Mesenchymal stem cell (in vitro differentiated cells and primary cell): ENCODE results near the gene ARHGAP24.

Experiments used
- DNase-seq: peaks from one replicate; pipeline ENCODE4 v3.0.0-alpha.2; 2013
- H2AFZ ChIP-seq: one replicate; pipeline ENCODE4 v1.6.1; 2013; ENCODE audit warnings: low read depth, mild to moderate bottlenecking, control low read depth, inconsistent platforms, low read length, moderate library complexity
- H2AK5ac ChIP-seq: 2 replicates; pipeline ENCODE4 v1.6.1; 2013; ENCODE audit warnings: low read length, moderate library complexity, mild to moderate bottlenecking, inconsistent platforms; ENCODE audit not compliant: severe bottlenecking
- H2BK120ac ChIP-seq: one replicate; pipeline ENCODE4 v1.6.1; 2013; ENCODE audit warnings: low read depth, mild to moderate bottlenecking, inconsistent platforms, low read length, moderate library complexity
- H2BK12ac ChIP-seq, 2 experiments: one replicate each; pipeline ENCODE4 v1.6.1; 2013; ENCODE audit warnings: inconsistent platforms in 2 of 2, low read length in 2 of 2, mild to moderate bottlenecking in 2 of 2, moderate library complexity in 2 of 2, control low read depth in 1 of 2
- H2BK15ac ChIP-seq: one replicate; pipeline ENCODE4 v1.6.1; 2013; ENCODE audit warnings: mild to moderate bottlenecking, low read depth, inconsistent platforms; ENCODE audit not compliant: poor library complexity, severe bottlenecking
- H2BK5ac ChIP-seq: 2 replicates; pipeline ENCODE4 v1.6.1; 2013; ENCODE audit warnings: low read depth, mild to moderate bottlenecking, low read length, control low read depth, inconsistent platforms; ENCODE audit not compliant: poor library complexity, severe bottlenecking
- H3K14ac ChIP-seq, 2 experiments: one replicate each; pipeline ENCODE4 v1.6.1; 2013; ENCODE audit warnings: inconsistent platforms in 2 of 2, low read length in 2 of 2, control low read depth in 1 of 2, mild to moderate bottlenecking in 1 of 2, moderate library complexity in 1 of 2
- H3K18ac ChIP-seq, 2 experiments: one replicate each; pipeline ENCODE4 v1.6.1; 2013; ENCODE audit warnings: inconsistent platforms in 2 of 2, low read length in 2 of 2, control low read depth in 1 of 2, low read depth in 1 of 2, mild to moderate bottlenecking in 1 of 2
- H3K23ac ChIP-seq, 2 experiments: one replicate each; pipeline ENCODE4 v1.6.1; 2013; ENCODE audit warnings: inconsistent platforms in 2 of 2, low read length in 2 of 2, mild to moderate bottlenecking in 2 of 2, moderate library complexity in 2 of 2, control low read depth in 1 of 2
- H3K27ac ChIP-seq: 2 replicates; pipeline ENCODE4 v1.5.1; 2013; ENCODE audit warnings: mild to moderate bottlenecking, moderate library complexity, low read length, control low read depth, inconsistent platforms; ENCODE audit not compliant: poor library complexity, severe bottlenecking
- H3K27me3 ChIP-seq, 2 experiments: 2 replicates each; pipeline versions ENCODE4 v1.6.1 to v1.7.0; 2013; ENCODE audit warnings: low read length in 2 of 2, mild to moderate bottlenecking in 2 of 2, moderate library complexity in 2 of 2, control low read depth in 1 of 2, inconsistent platforms in 1 of 2; ENCODE audit not compliant: control insufficient read depth in 1 of 2, insufficient read depth in 1 of 2
- H3K36me3 ChIP-seq, 2 experiments: 2 replicates each; pipeline versions ENCODE4 v1.6.1 to v1.7.0; 2013; ENCODE audit warnings: low read length in 2 of 2, control low read depth in 1 of 2, inconsistent platforms in 1 of 2, low read depth in 1 of 2, mild to moderate bottlenecking in 1 of 2; ENCODE audit not compliant: insufficient read depth in 2 of 2, control insufficient read depth in 1 of 2
- H3K4ac ChIP-seq, 2 experiments: one replicate each; pipeline ENCODE4 v1.6.1; 2013; ENCODE audit warnings: inconsistent platforms in 2 of 2, low read length in 2 of 2, mild to moderate bottlenecking in 2 of 2, moderate library complexity in 2 of 2, control low read depth in 1 of 2, low read depth in 1 of 2
- H3K4me1 ChIP-seq: 2 replicates; pipeline ENCODE4 v1.6.1; 2013; ENCODE audit warnings: low read depth, low read length, control low read depth; ENCODE audit not compliant: control insufficient read depth, insufficient read depth
- H3K4me2 ChIP-seq: 2 replicates; pipeline ENCODE4 v1.6.1; 2013; ENCODE audit warnings: low read length, mild to moderate bottlenecking, inconsistent platforms; ENCODE audit not compliant: poor library complexity, severe bottlenecking
- H3K4me3 ChIP-seq, 2 experiments: 2 replicates each; pipeline versions ENCODE4 v1.5.1 to v1.7.0; 2013; ENCODE audit warnings: low read length in 2 of 2, mild to moderate bottlenecking in 2 of 2, control low read depth in 1 of 2, low read depth in 1 of 2; ENCODE audit not compliant: insufficient read depth in 1 of 2
- H3K79me1 ChIP-seq: replicated peaks from 2 replicates; pipeline ENCODE4 v1.6.1; 2013; ENCODE audit warnings: mild to moderate bottlenecking, control low read depth, low read length, inconsistent platforms; ENCODE audit not compliant: poor library complexity, severe bottlenecking
- H3K9ac ChIP-seq: 2 replicates; pipeline ENCODE4 v1.7.0; 2013; ENCODE audit warnings: mild to moderate bottlenecking, low read length, moderate library complexity
- H3K9me3 ChIP-seq: 2 replicates; pipeline ENCODE4 v1.7.0; 2013; ENCODE audit warnings: mild to moderate bottlenecking, low read length; ENCODE audit not compliant: control insufficient read depth
- H4K8ac ChIP-seq: one replicate; pipeline ENCODE4 v1.6.1; 2013; ENCODE audit warnings: inconsistent platforms, mild to moderate bottlenecking, low read length, moderate library complexity
- H4K91ac ChIP-seq: one replicate; pipeline ENCODE4 v1.6.1; 2013; ENCODE audit warnings: mild to moderate bottlenecking, low read length, inconsistent platforms
- WGBS: methylation state at CpG from one replicate; pipeline ENCODE4 v1.1.7; 2013; ENCODE audit warnings: mixed read lengths; 5-methylcytosine and 5-hydroxymethylcytosine counted together

ARHGAP24 gene

DNA sequence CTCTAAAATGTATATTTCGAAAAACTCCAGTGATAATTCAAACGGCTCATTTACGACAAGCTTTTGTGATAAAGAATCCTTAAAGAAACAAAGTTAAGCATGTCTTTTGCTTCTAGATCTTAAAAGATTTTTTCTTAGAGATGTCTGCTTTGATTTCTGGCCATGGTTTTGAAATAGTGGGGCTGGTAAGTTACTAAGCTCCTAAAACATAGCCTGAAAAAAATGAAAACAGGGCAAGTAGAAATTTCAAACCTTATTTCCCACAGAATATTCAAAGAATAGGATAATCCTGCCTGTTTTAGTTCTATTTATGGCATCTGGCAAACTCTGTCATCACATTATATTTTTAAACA is 318.3 kb downstream of the ARHGAP24 start:
- Histone ChIP-seq H3K18ac (no peak overlapping the region), H3K36me3 (no peaks in the 10 kb centered on the region), H2BK5ac (no peak overlapping the region), H2BK12ac (no peak overlapping the region), H3K4me1 (no peaks in the 10 kb centered on the region), H2BK15ac (no peak overlapping the region), H3K27me3 (no peaks in the 10 kb centered on the region), H3K4me3 (no peak overlapping the region), H3K14ac (no peak overlapping the region), H2AK5ac (no peak overlapping the region), H3K27ac (no peak overlapping the region), H4K91ac (no peak overlapping the region), H4K8ac (no peak overlapping the region), H3K23ac (no peak overlapping the region), H3K79me1 (peaks cover 15% of the 10 kb centered on the region), H3K9me3 (no peaks in the 10 kb centered on the region), H3K4ac (no peak overlapping the region), H3K9ac (peak overlapping the region; percentile 80), H2BK120ac (no peak overlapping the region), H3K4me2 (no peak overlapping the region), H2AFZ (no peak overlapping the region)
- DNase-seq: peak; percentile 65
- no CpG with 5 or more reads among the region's 3 CpGs for WGBS

DNA sequence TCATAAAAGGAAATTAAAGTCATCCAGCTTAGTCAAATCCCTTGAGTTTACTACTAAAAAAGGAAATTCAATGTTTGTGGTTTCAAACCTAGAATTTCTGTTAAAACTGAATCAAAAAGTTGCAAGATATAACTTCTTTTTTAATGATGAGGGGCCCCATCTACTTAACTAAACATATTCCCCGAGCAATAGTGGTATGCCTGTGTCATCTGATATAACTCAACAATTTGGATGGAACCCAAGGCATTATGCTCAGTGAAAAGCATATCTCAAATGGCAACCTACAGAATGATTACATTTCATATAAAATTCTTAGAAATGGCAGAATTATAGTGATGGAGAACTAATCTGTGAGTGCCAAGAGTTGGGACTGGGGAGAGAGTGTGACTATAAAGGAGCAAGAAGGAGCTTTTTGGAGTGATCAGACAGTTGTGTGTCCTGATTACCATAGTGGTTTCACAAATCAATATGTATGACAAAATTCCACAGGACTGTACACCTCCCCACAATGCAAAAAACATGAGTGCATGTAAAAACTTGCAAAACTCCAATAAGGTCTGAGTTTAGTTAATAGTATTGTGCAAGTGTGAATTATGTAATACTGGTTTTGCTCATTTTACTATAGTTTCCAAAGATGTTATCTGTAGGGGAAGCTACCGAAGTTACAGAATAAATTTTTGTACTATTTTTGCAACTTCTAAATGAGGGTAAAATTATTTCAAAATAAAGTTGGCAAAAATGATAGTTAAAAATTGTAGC is 323.2 kb downstream of the ARHGAP24 start:
- no peak overlapping the region for H2BK15ac ChIP-seq
- no peak for DNase-seq
- H3K4me2 ChIP-seq: no peak overlapping the region
- H3K9me3 ChIP-seq: peaks cover 5% of the 10 kb centered on the region
- no peaks in the 10 kb centered on the region for H3K4me1 ChIP-seq
- H3K4ac ChIP-seq: no peak overlapping the region
- no peak overlapping the region for H3K14ac ChIP-seq
- H2BK120ac ChIP-seq: no peak overlapping the region
- H3K9ac ChIP-seq: peak overlapping the region; percentile 69
- no peak overlapping the region for H4K91ac ChIP-seq
- H4K8ac ChIP-seq: no peak overlapping the region
- H3K79me1 ChIP-seq: peaks cover 6% of the 10 kb centered on the region
- H2AFZ ChIP-seq: no peak overlapping the region
- no peak overlapping the region for H2BK12ac ChIP-seq
- no peak overlapping the region for H3K18ac ChIP-seq
- H3K23ac ChIP-seq: no peak overlapping the region
- H2BK5ac ChIP-seq: no peak overlapping the region
- WGBS: 88% methylated on average over 1 of the region's 2 CpGs
- no peaks in the 10 kb centered on the region for H3K27me3 ChIP-seq
- no peaks in the 10 kb centered on the region for H3K36me3 ChIP-seq
- H3K27ac ChIP-seq: no peak overlapping the region
- no peak overlapping the region for H2AK5ac ChIP-seq
- peak overlapping the region in 1 of 2 experiments; percentile 19 for H3K4me3 ChIP-seq

DNA sequence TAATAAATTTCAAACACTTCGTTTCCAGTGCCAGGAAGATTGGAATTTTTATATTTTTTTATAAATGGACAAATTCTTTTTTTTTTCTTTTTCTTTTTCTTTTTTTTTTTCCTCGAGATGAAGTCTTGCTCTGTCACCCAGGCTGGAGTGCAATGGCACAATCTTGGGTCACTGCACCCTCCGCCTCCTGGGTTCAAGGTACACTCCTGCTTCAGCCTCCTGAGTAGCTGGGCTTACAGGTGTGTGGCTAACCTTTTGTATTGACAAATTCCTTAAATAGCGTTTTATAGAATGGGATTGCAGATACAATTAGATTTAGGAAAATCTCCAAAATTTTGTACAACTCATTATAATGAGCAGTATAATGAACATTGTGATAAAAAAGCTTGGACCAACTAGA is 328.9 kb downstream of the ARHGAP24 start:
- H2AFZ ChIP-seq: no peak overlapping the region
- H2BK12ac ChIP-seq: no peak overlapping the region
- no peak overlapping the region for H2AK5ac ChIP-seq
- no peak overlapping the region for H4K91ac ChIP-seq
- WGBS: 100% methylated on average over 2 of the region's 4 CpGs
- H3K14ac ChIP-seq: no peak overlapping the region
- no peak overlapping the region for H3K27ac ChIP-seq
- H3K27me3 ChIP-seq: no peaks in the 10 kb centered on the region
- H3K4me3 ChIP-seq: no peak overlapping the region
- no peak overlapping the region for H3K9ac ChIP-seq
- H2BK15ac ChIP-seq: no peak overlapping the region
- no peak overlapping the region for H3K23ac ChIP-seq
- no peak overlapping the region for H3K4me2 ChIP-seq
- no peak overlapping the region for H4K8ac ChIP-seq
- H3K9me3 ChIP-seq: peaks cover 4% of the 10 kb centered on the region
- H2BK5ac ChIP-seq: no peak overlapping the region
- peaks cover 0 to 12% of the 10 kb centered on the region in 2 experiments for H3K36me3 ChIP-seq
- no peak for DNase-seq
- H3K79me1 ChIP-seq: peaks cover 5% of the 10 kb centered on the region
- H3K4ac ChIP-seq: no peak overlapping the region
- H3K4me1 ChIP-seq: no peaks in the 10 kb centered on the region
- no peak overlapping the region for H3K18ac ChIP-seq
- no peak overlapping the region for H2BK120ac ChIP-seq

DNA sequence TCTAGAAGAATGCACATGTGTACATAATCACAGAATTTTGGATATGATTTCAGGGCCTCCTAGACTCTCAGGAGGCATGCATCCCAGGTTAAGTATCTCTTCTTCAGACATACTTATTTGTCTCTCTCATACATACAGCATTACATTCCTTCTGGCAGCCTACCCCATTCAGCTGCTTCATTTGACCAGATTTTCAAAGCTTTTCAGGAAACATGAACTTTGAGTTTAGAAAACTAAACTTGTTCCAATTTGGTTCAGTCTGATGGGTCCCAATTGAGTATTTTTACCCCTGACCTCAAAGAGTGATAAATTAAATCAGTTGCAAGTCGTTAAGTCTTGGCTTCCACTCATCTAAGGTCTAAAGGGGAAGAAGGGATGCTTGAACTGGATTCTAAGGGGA is 330.9 kb downstream of the ARHGAP24 start:
- Histone ChIP-seq H3K14ac (no peak overlapping the region), H3K79me1 (peaks cover 3% of the 10 kb centered on the region), H3K4me3 (no peak overlapping the region), H2AFZ (no peak overlapping the region), H3K9ac (no peak overlapping the region), H3K23ac (no peak overlapping the region), H3K4ac (no peak overlapping the region), H3K9me3 (no peaks in the 10 kb centered on the region), H2BK120ac (no peak overlapping the region), H2BK5ac (no peak overlapping the region), H3K27me3 (no peaks in the 10 kb centered on the region), H3K4me2 (no peak overlapping the region), H3K4me1 (no peaks in the 10 kb centered on the region), H3K18ac (no peak overlapping the region), H2BK12ac (no peak overlapping the region), H3K27ac (no peak overlapping the region), H2BK15ac (no peak overlapping the region), H4K8ac (no peak overlapping the region), H4K91ac (no peak overlapping the region), H3K36me3 (peaks cover 0 to 15% of the 10 kb centered on the region in 2 experiments), H2AK5ac (no peak overlapping the region)
- no peak for DNase-seq
- 86% methylated on average over 1 of the region's 1 CpG for WGBS
